Mucosa of descending colon (tissue), 3 donors: ENCODE results near the gene MGAT4B. TPM values are rescaled to one million over a fixed set of nuclear protein-coding genes. Genes with fewer than 3 reads are reported as not detected.
A peak's percentile ranks its signal among the peaks of the same experiment; 100 is the strongest.

Source experiments
- ATAC-seq: fragments of 200-7000 bp; cut with Tn5 transposase; one replicate; pipeline ENCODE4 v1.9.1; 2020; ENCODE audit warnings: mild to moderate bottlenecking, moderate library complexity
- DNase-seq, 3 donors: peaks; one replicate each; pipeline ENCODE4 v3.0.0-alpha.2; 2020
- H3K36me3 ChIP-seq: fragments of 200-600 bp; one replicate; pipeline ENCODE4 v1.8.0; 2021; ENCODE audit warnings: low read depth, mild to moderate bottlenecking
- H3K4me1 ChIP-seq: fragments of 200-600 bp; one replicate; pipeline ENCODE4 v1.8.0; 2021; ENCODE audit warnings: low read depth, mild to moderate bottlenecking
- H3K4me3 ChIP-seq: fragments of 200-600 bp; one replicate; pipeline ENCODE4 v1.8.0; 2021; ENCODE audit warnings: mild to moderate bottlenecking
- H3K9me3 ChIP-seq: fragments of 200-600 bp; one replicate; pipeline ENCODE4 v1.8.0; 2021; ENCODE audit warnings: mild to moderate bottlenecking
- CTCF ChIP-seq: fragments of 200-600 bp; IDR thresholded peaks from one replicate; pipeline ENCODE4 v1.8.0; 2022; ENCODE audit warnings: antibody characterized with exemption, mild to moderate bottlenecking
- intact Hi-C, 2 donors: fragments of 100-400 bp; cut with DNase I in 1 of 2; cut with micrococcal nuclease in 1 of 2; formaldehyde crosslinking; loops; one replicate each; pipeline versions ENCODE4 v1.11.0 to v1.11.1; 2022; cut with DNase I, micrococcal nuclease
- microRNA-seq: library from miRNA; unstranded; fragments of <30 nt; microRNA quantifications from one replicate; pipeline ENCODE4, GENCODE V29; 2019
- total RNA-seq, 3 donors: library from RNA; stranded (reverse); fragmentation: NEBNext Ultra II Directional in 2 of 3; extraction: Animal tissue kit (Norgen Biotek cat#: 25700) in 2 of 3; gene quantifications; one replicate each; pipeline versions ENCODE4 v1.2.1 to v1.2.4, GENCODE V29; 2021 to 2023
- donor health status: DM: no; HTN: no; CAD: no; lungs with moderate emphysema.
- donor health status: DM: no; HTN: no; CAD: no.
- donor health status: DM: no; HTN: yes; CAD: no.

Gene MGAT4B
- total RNA-seq, 3 donors from 2014 or later = 274 to 623 (median 476) TPM

DNA sequence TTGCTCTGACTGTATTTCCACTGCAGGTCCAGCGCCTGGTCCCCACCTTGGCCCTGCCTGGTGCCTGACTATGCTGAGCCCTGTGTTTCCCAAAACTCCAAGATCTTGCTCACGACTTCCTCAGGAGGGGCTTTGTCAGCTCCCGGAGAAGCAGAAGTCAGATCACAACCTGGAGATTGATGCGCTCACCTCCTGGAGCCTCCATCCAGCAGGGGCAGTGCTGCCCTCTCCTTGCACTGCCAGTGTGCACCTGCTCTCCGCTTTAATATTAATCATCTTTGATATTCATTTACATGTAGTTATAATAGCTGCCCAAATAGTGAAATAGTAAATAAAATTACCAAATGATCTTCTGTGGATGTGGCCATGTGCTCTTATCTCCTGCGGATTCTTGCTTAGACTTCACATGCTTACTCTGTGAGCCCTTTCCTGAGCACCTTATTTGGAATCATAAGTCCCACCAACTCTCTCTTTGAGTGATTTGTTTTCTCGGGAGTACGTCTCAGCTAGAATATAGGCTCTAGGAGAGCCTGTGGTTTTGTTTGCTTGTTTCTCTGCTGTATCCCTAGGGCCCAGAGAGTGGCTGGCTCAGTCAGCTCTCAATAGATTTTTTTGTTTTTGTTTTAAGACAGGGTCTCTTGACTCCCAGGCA lies 56.7 kb downstream of the MGAT4B start:
- no peak for DNase-seq
- H3K4me3 ChIP-seq = no peak overlapping the region
- no peaks in the 10 kb centered on the region for H3K36me3 ChIP-seq
- H3K9me3 ChIP-seq = no peaks in the 10 kb centered on the region
- TF ChIP-seq CTCF = no peak
- ATAC-seq = no peak
- intact Hi-C loops = no loop called here
- peaks cover 11% of the 10 kb centered on the region for H3K4me1 ChIP-seq

GRCh38 chr5:179747811-179748210 lies 58.9 kb downstream of the MGAT4B start:
- no peaks in the 10 kb centered on the region for H3K36me3 ChIP-seq
- intact Hi-C loops = no loop called here
- DNase-seq (no peak), ATAC-seq (no peak)
- H3K4me3 ChIP-seq = no peak overlapping the region
- H3K9me3 ChIP-seq = no peaks in the 10 kb centered on the region
- TF ChIP-seq CTCF = no peak
- H3K4me1 ChIP-seq = no peaks in the 10 kb centered on the region

Small RNAs within 50 kb of the gene (microRNA-seq; reads per million reads assigned to microRNA genes)
- 2.6 reads per million, percentile 8 among the genes with 10 or more reads in this experiment for gene MIR1229

Other genes starting within 250 kb of the MGAT4B start
- 100 to 1,000 TPM; 453 to 475 (median 473) TPM for gene HNRNPH1, start 183.2 kb downstream of the MGAT4B start, total RNA-seq
- not detected for gene CBY3, start 125.8 kb downstream of the MGAT4B start, total RNA-seq
- 100 to 1,000 TPM; 485 to 598 (median 521) TPM for gene CANX, start 107.9 kb downstream of the MGAT4B start, total RNA-seq
- 10 to 100 TPM; 26.0 to 34.0 (median 28.6) TPM for gene MAML1, start 74.0 kb downstream of the MGAT4B start, total RNA-seq
- gene LTC4S, start 12.9 kb downstream of the MGAT4B start, total RNA-seq = 10 to 100 TPM in 1 of 3 donors, 1 to 10 TPM in 2; 3.0 to 10.4 (median 7.0) TPM
- 100 to 1,000 TPM; 302 to 348 (median 321) TPM for gene SQSTM1, start 14.0 kb upstream of the MGAT4B start, total RNA-seq
- gene MRNIP, start 52.0 kb upstream of the MGAT4B start, total RNA-seq = 10 to 100 TPM; 20.8 to 38.3 (median 27.5) TPM
- gene TBC1D9B, start 101.0 kb upstream of the MGAT4B start, total RNA-seq = 100 to 1,000 TPM; 115 to 117 (median 116) TPM